Measurements from ENCODE around the gene TRUB2. TPM values are rescaled to one million over a fixed set of nuclear protein-coding genes. Genes with fewer than 3 reads are reported as not detected.
A peak's percentile ranks its signal among the peaks of the same experiment; 100 is the strongest.

Gene TRUB2
- total RNA-seq, 1 donor from 2014 or later: 10.2 TPM

GRCh38 chr9:128360826-128361225 lies 38.6 kb upstream of the TRUB2 start:
- no peak for DNase-seq (ENCODE audit: low spot score in 2 of 2)
- intact Hi-C loops (cut with DNase I): no loop called here
- Histone ChIP-seq H3K27ac (peak overlapping the region; percentile 46 to 58), H3K4me1 (peaks cover 4 to 19% of the 10 kb centered on the region in 2 donors), H3K27me3 (no peaks in the 10 kb centered on the region), H3K9me3 (no peaks in the 10 kb centered on the region), H3K36me3 (peaks cover 11 to 24% of the 10 kb centered on the region in 2 donors), H3K4me3 (no peak overlapping the region)
- no peak for TF ChIP-seq CTCF (IDR thresholded peaks at IDR 0.05)

DNA sequence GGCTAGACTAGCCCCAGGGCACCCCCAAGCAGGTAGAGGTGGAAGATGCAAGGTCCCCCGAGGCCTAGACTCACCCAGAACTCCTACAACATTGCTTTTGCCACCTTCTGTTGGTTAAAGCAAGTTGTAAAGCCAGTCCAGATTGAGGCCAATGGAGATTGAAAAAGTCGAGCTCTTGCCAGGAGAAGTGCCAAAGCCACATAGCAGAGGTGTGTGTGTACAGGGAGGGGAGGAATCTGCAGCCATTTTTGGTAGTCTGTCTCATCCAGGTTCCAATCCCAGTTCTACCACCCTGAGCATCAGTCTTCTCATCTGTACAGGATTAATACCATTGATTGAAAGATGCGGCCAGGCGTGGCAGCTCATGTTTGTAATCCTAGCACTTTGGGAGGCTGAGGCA lies 36.6 kb upstream of the TRUB2 start:
- no peak for DNase-seq (ENCODE audit: low spot score in 2 of 2)
- H3K4me3 ChIP-seq: no peak overlapping the region
- H3K4me1 ChIP-seq: peaks cover 0 to 10% of the 10 kb centered on the region in 2 donors
- H3K36me3 ChIP-seq: peaks cover 27 to 40% of the 10 kb centered on the region in 2 donors
- intact Hi-C loops (cut with DNase I): no loop called here
- H3K27ac ChIP-seq: no peak overlapping the region
- no peaks in the 10 kb centered on the region for H3K27me3 ChIP-seq
- no peak for TF ChIP-seq CTCF (IDR thresholded peaks at IDR 0.05)
- no peaks in the 10 kb centered on the region for H3K9me3 ChIP-seq

GRCh38 chr9:128358090-128358489 lies 35.8 kb upstream of the TRUB2 start:
- no peaks in the 10 kb centered on the region for H3K9me3 ChIP-seq
- no peak for TF ChIP-seq CTCF (IDR thresholded peaks at IDR 0.05)
- no peak overlapping the region for H3K4me3 ChIP-seq
- peaks cover 27 to 44% of the 10 kb centered on the region in 2 donors for H3K36me3 ChIP-seq
- intact Hi-C loops (cut with DNase I): no loop called here
- H3K27me3 ChIP-seq: no peaks in the 10 kb centered on the region
- no peak overlapping the region for H3K27ac ChIP-seq
- H3K4me1 ChIP-seq: peaks cover 0 to 10% of the 10 kb centered on the region in 2 donors
- DNase-seq (ENCODE audit: low spot score in 2 of 2): no peak

- H3K27me3 ChIP-seq: no peaks in the 10 kb centered on the region
- no peaks in the 10 kb centered on the region for H3K9me3 ChIP-seq
- no peak overlapping the region for H3K27ac ChIP-seq
- H3K4me1 ChIP-seq: no peaks in the 10 kb centered on the region
- peaks cover 35 to 62% of the 10 kb centered on the region in 2 donors for H3K36me3 ChIP-seq
- no peak overlapping the region for H3K4me3 ChIP-seq
- DNase-seq (ENCODE audit: low spot score in 2 of 2): no peak
- intact Hi-C loops (cut with DNase I): no loop called here
- TF ChIP-seq CTCF (IDR thresholded peaks at IDR 0.05): no peak
Observed at GRCh38 chr9:128355451-128355850, 33.2 kb upstream of the TRUB2 start.

DNA sequence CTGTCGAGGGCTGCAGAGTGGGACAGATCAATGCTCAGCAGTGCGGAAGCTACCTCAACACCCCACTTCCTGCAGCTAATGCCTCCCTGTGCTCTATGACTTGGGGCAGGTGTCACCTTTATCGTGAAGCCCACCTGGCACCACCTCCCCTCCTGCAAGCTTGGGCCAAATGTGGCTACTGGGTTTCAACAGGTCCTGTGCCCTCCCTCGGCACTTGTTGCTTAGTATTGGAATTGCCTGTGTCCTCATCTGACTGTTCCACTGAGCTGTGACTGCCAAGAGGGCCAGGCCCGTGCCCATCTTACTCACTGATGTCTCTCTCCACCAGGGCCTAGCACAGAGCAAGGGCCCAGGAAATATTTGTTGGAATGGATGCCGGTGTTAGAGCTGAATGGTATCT lies 27.5 kb upstream of the TRUB2 start:
- Histone ChIP-seq H3K4me1 (no peaks in the 10 kb centered on the region), H3K36me3 (peaks cover 70 to 84% of the 10 kb centered on the region in 2 donors), H3K27me3 (no peaks in the 10 kb centered on the region), H3K4me3 (no peak overlapping the region), H3K27ac (no peak overlapping the region), H3K9me3 (no peaks in the 10 kb centered on the region)
- intact Hi-C loops (cut with DNase I): no loop called here
- DNase-seq (ENCODE audit: low spot score in 2 of 2): no peak
- no peak for TF ChIP-seq CTCF (IDR thresholded peaks at IDR 0.05)

DNA sequence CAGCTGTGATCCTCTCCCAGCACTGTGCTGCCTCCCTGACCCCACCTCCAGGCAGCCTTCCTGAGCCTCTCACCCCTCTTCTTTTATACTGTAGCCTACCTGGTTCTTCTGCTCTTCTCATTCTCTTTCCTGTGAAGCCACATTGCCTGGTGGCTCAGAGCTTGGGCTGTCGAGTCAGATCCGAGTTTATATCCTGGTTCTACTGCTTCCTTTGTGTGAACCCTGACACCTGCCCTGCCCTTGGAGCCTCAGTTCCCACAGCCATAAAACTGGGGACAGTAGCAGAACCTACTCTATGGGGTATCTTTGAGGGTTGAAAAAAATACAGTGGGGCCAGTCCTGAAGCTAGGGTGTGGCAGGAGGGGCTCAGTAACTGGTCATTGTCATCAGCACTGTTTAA lies 26.9 kb upstream of the TRUB2 start:
- Histone ChIP-seq H3K27ac (no peak overlapping the region), H3K4me3 (no peak overlapping the region), H3K36me3 (peaks cover 70 to 86% of the 10 kb centered on the region in 2 donors), H3K9me3 (no peaks in the 10 kb centered on the region), H3K4me1 (no peaks in the 10 kb centered on the region), H3K27me3 (no peaks in the 10 kb centered on the region)
- TF ChIP-seq CTCF (IDR thresholded peaks at IDR 0.05): no peak
- intact Hi-C loops (cut with DNase I): no loop called here
- DNase-seq (ENCODE audit: low spot score in 2 of 2): no peak

Measured in ascending aorta (tissue), 2 donors.